Measurements from ENCODE around the gene PERM1. TPM values are rescaled to one million over a fixed set of nuclear protein-coding genes. Genes with fewer than 3 reads are reported as not detected.

Gene PERM1
- total and polyA plus RNA-seq, 2 of the 13 experiments (the other 11 are each of a cell fraction or from before 2014, with no cell fraction given) = 0.04 to 0.29 TPM

- TF ChIP-seq EZH2 (conservative IDR thresholded peaks at IDR 0.05; ENCODE audit: low read depth, low read length) (0 out of 2 replicates have a peak, but pooled peaks have one; percentile 50), ZNF441 (CRISPR knock-in tag; IDR thresholded peaks at IDR 0.05; ENCODE audit: borderline replicate concordance) (no peak), RCOR2 (CRISPR knock-in tag; IDR thresholded peaks at IDR 0.05) (no peak), MAZ (IDR thresholded peaks at IDR 0.05; ENCODE audit: borderline replicate concordance, low read depth, low read length) (no peak), MAZ (CRISPR knock-in tag; IDR thresholded peaks at IDR 0.05; ENCODE audit: low read depth) (no peak), ZNF883 (CRISPR knock-in tag; IDR thresholded peaks at IDR 0.05; ENCODE audit: not compliant biosample characterization) (no peak), THAP9 (CRISPR knock-in tag; IDR thresholded peaks at IDR 0.05; ENCODE audit: borderline replicate concordance) (peak; percentile 51; the same call in 1 of the 2 replicates), EHMT2 (IDR thresholded peaks at IDR 0.05; ENCODE audit: borderline replicate concordance, low read depth, low read length) (no peak)
- TF ChIP-seq, protein P1, sequence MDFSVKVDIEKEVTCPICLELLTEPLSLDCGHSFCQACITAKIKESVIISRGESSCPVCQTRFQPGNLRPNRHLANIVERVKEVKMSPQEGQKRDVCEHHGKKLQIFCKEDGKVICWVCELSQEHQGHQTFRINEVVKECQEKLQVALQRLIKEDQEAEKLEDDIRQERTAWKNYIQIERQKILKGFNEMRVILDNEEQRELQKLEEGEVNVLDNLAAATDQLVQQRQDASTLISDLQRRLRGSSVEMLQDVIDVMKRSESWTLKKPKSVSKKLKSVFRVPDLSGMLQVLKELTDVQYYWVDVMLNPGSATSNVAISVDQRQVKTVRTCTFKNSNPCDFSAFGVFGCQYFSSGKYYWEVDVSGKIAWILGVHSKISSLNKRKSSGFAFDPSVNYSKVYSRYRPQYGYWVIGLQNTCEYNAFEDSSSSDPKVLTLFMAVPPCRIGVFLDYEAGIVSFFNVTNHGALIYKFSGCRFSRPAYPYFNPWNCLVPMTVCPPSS (IDR thresholded peaks at IDR 0.05) = no peak
- TF ChIP-seq, protein P2, sequence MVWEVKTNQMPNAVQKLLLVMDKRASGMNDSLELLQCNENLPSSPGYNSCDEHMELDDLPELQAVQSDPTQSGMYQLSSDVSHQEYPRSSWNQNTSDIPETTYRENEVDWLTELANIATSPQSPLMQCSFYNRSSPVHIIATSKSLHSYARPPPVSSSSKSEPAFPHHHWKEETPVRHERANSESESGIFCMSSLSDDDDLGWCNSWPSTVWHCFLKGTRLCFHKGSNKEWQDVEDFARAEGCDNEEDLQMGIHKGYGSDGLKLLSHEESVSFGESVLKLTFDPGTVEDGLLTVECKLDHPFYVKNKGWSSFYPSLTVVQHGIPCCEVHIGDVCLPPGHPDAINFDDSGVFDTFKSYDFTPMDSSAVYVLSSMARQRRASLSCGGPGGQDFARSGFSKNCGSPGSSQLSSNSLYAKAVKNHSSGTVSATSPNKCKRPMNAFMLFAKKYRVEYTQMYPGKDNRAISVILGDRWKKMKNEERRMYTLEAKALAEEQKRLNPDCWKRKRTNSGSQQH (CRISPR knock-in tag; IDR thresholded peaks at IDR 0.05; ENCODE audit: low read depth) = no peak
These were observed 5.8 kb downstream of the PERM1 start (continued) for GRCh38 chr1:975896-976683.
